C4-2B (cell line): ENCODE results near the gene CDKL4.

ENCODE experiments used
- CTCF ChIP-seq: fragments of 450-650 bp; conservative IDR thresholded peaks from 2 replicates; pipeline ENCODE4 v1.5.1; 2017; ENCODE audit warnings: mild to moderate bottlenecking
- ZFX ChIP-seq: fragments of 450-650 bp; IDR thresholded peaks from 2 replicates; pipeline ENCODE4 v1.6.1; 2017

DNA sequence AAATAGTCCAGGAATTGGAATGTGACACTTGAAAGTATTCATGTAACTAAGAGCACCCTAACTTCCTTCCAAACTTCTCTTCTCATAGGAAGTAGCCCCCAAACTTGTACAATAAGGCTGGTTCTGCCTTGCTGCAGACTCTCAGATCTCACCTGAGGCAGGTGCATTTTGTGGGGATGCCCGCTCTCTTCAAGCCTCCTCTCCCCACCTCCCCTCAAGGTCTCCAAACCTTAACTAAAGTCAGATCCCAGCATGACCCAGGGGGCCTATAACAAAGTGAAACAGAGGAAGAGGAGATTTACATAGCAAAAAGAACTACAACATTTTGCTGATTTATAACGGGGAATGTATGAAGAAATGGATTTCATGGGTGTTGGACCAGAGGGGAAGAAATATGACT lies 23.6 kb downstream of the CDKL4 start:
- TF ChIP-seq CTCF, result no peak
- no peak for TF ChIP-seq ZFX
